H1 (cell line): ENCODE results near the gene NUDT3. TPM values are rescaled to one million over a fixed set of nuclear protein-coding genes. Genes with fewer than 3 reads are reported as not detected.

Source experiments
- CTCF ChIA-PET: fragments of 300-600 bp; sonication (Branson Sonifier 250); formaldehyde crosslinking; loops from one replicate; lab custom pipeline; 2021; ENCODE audit not compliant: partially characterized antibody; lab: Charles Lee
- POLR2A ChIA-PET: fragments of 300-600 bp; sonication (Branson Sonifier 250); formaldehyde crosslinking; loops from one replicate; lab custom pipeline; 2021; ENCODE audit warnings: inconsistent platforms; ENCODE audit not compliant: partially characterized antibody; lab: Charles Lee
- DNase-seq, 2 experiments: peaks; one replicate each; pipeline versions ENCODE4 v3.0.0 to v3.0.0-alpha.2; 2010 to 2022; ENCODE audit warnings: low spot score in 2 of 2, low read depth in 1 of 2, mixed read lengths in 1 of 2
- FAIRE-seq: peaks from 2 replicates; lab custom pipeline; 2011; peaks lifted over from hg19 to GRCh38; lab: Jason Lieb, UNC
- H2AFZ ChIP-seq: 2 replicates; pipeline ENCODE4 v1.8.1; 2012; ENCODE audit warnings: low read length, inconsistent platforms
- H2AK5ac ChIP-seq: 2 replicates; pipeline ENCODE4 v1.6.1; 2013; ENCODE audit warnings: low read depth, low read length
- H2BK120ac ChIP-seq: replicated peaks from 2 replicates; pipeline ENCODE3; 2013; ENCODE audit warnings: low read depth, low read length, inconsistent platforms
- H2BK12ac ChIP-seq: 2 replicates; pipeline ENCODE4 v1.6.1; 2013; ENCODE audit warnings: low read depth, low read length
- H2BK15ac ChIP-seq: 2 replicates; pipeline ENCODE4 v1.6.1; 2013; ENCODE audit warnings: low read length
- H2BK20ac ChIP-seq: 2 replicates; pipeline ENCODE4 v1.6.1; 2013; ENCODE audit warnings: low read length
- H2BK5ac ChIP-seq: 2 replicates; pipeline ENCODE4 v1.6.1; 2013; ENCODE audit warnings: low read depth, low read length
- H3K14ac ChIP-seq: 2 replicates; pipeline ENCODE4 v1.6.1; 2013; ENCODE audit warnings: inconsistent platforms; ENCODE audit not compliant: insufficient read length
- H3K18ac ChIP-seq: 2 replicates; pipeline ENCODE4 v1.6.1; 2013; ENCODE audit warnings: low read length; ENCODE audit errors: extremely low read depth
- H3K23ac ChIP-seq: 2 replicates; pipeline ENCODE4 v1.6.1; 2013; ENCODE audit warnings: inconsistent platforms; ENCODE audit not compliant: insufficient read length
- H3K23me2 ChIP-seq: 2 replicates; pipeline ENCODE4 v1.6.1; 2013; ENCODE audit warnings: low read depth, low read length
- H3K27ac ChIP-seq: 2 replicates; pipeline ENCODE4 v1.6.1; 2011; ENCODE audit warnings: low read depth, low read length, inconsistent platforms
- H3K27me3 ChIP-seq, 4 experiments: replicated peaks in 1 of 4; 1 replicate in 1 of 4; 2 replicates in 3 of 4; pipeline versions ENCODE4 v1.6.1 to v1.8.1; 2011 to 2013; ENCODE audit warnings: low read length in 3 of 4, mild to moderate bottlenecking in 3 of 4, inconsistent platforms in 2 of 4, mixed read lengths in 2 of 4, moderate library complexity in 1 of 4; ENCODE audit not compliant: control insufficient read depth in 3 of 4, insufficient read depth in 3 of 4; ENCODE audit errors: extremely low read depth in 1 of 4
- H3K36me3 ChIP-seq, 4 experiments: 2 replicates each; pipeline versions ENCODE4 v1.6.1 to v1.8.1; 2011 to 2013; ENCODE audit warnings: mild to moderate bottlenecking in 4 of 4, low read length in 3 of 4, moderate library complexity in 2 of 4, control low read depth in 1 of 4, inconsistent platforms in 1 of 4; ENCODE audit not compliant: insufficient read depth in 4 of 4, control insufficient read depth in 2 of 4
- H3K4ac ChIP-seq: replicated peaks from 2 replicates; pipeline ENCODE3; 2013; ENCODE audit warnings: low read length, low read depth, mixed read lengths, inconsistent platforms; ENCODE audit not compliant: insufficient read length
- H3K4me1 ChIP-seq, 4 experiments: replicated peaks in 1 of 4; 1 replicate in 1 of 4; 2 replicates in 3 of 4; pipeline versions ENCODE4 v1.6.1 to v1.8.1; 2011 to 2013; ENCODE audit warnings: low read length in 3 of 4, inconsistent platforms in 2 of 4, mixed read lengths in 1 of 4; ENCODE audit not compliant: insufficient read depth in 4 of 4, control insufficient read depth in 3 of 4
- H3K4me2 ChIP-seq, 2 experiments: 2 replicates each; pipeline versions ENCODE4 v1.6.1 to v1.8.1; 2011 to 2013; ENCODE audit warnings: low read depth in 2 of 2, low read length in 2 of 2, control low read depth in 1 of 2, inconsistent platforms in 1 of 2, mild to moderate bottlenecking in 1 of 2; ENCODE audit not compliant: insufficient read depth in 1 of 2
- H3K4me3 ChIP-seq, 4 experiments: fragments of 200-600, 300-600 bp in 1 of 4; sonication (generic), shearing (Covaris generic), sonication (Bioruptor Twin) in 1 of 4; 2 replicates each; pipeline versions ENCODE4 v1.5.1 to v1.8.1; 2011 to 2016; ENCODE audit warnings: low read length in 4 of 4, low read depth in 3 of 4, control low read depth in 2 of 4, inconsistent platforms in 2 of 4, mild to moderate bottlenecking in 2 of 4, mixed read lengths in 1 of 4, moderate library complexity in 1 of 4; ENCODE audit not compliant: insufficient read depth in 2 of 4; ENCODE audit errors: extremely low read depth in 1 of 4
- H3K56ac ChIP-seq: replicated peaks from 2 replicates; pipeline ENCODE3; 2013; ENCODE audit warnings: low read depth, mild to moderate bottlenecking, mixed read lengths, low read length, inconsistent platforms; ENCODE audit not compliant: insufficient read length
- H3K79me1 ChIP-seq: 2 replicates; pipeline ENCODE4 v1.6.1; 2013; ENCODE audit warnings: low read depth, low read length, control low read depth
- H3K79me2 ChIP-seq, 2 experiments: 2 replicates each; pipeline versions ENCODE4 v1.6.1 to v1.8.1; 2012 to 2013; ENCODE audit warnings: low read length in 2 of 2, mild to moderate bottlenecking in 2 of 2, inconsistent platforms in 1 of 2; ENCODE audit not compliant: insufficient read depth in 2 of 2, control insufficient read depth in 1 of 2
- H3K9ac ChIP-seq, 4 experiments: replicated peaks in 1 of 4; 1 replicate in 1 of 4; 2 replicates in 3 of 4; pipeline versions ENCODE4 v1.6.1 to v1.8.1; 2011 to 2013; ENCODE audit warnings: low read depth in 3 of 4, low read length in 3 of 4, control low read depth in 2 of 4, mild to moderate bottlenecking in 2 of 4, moderate library complexity in 2 of 4, inconsistent platforms in 1 of 4; ENCODE audit errors: extremely low read depth in 1 of 4
- H3K9me3 ChIP-seq, 2 experiments: 2 replicates each; pipeline versions ENCODE4 v1.6.1 to v1.8.1; 2012 to 2013; ENCODE audit warnings: mild to moderate bottlenecking in 2 of 2, moderate library complexity in 2 of 2, control low read depth in 1 of 2, inconsistent platforms in 1 of 2, low read depth in 1 of 2, low read length in 1 of 2, mixed read lengths in 1 of 2; ENCODE audit not compliant: insufficient read depth in 2 of 2
- H4K20me1 ChIP-seq, 2 experiments: replicated peaks in 1 of 2; 2 replicates each; pipeline versions ENCODE3 to v1.8.1; 2011 to 2013; ENCODE audit warnings: inconsistent platforms in 2 of 2, low read length in 2 of 2, mild to moderate bottlenecking in 1 of 2; ENCODE audit not compliant: insufficient read depth in 2 of 2, control insufficient read depth in 1 of 2
- H4K5ac ChIP-seq: 2 replicates; pipeline ENCODE4 v1.6.1; 2013; ENCODE audit warnings: low read length, low read depth, mixed read lengths, inconsistent platforms; ENCODE audit not compliant: insufficient read length
- H4K8ac ChIP-seq: 2 replicates; pipeline ENCODE4 v1.8.0; 2013; ENCODE audit warnings: mild to moderate bottlenecking, moderate library complexity, low read length, inconsistent platforms; ENCODE audit not compliant: insufficient read depth; ENCODE audit errors: extremely low read depth
- H4K91ac ChIP-seq: replicated peaks from 2 replicates; pipeline ENCODE3; 2013; ENCODE audit warnings: low read length, mixed read lengths, inconsistent platforms; ENCODE audit not compliant: insufficient read length
- ASH2L ChIP-seq: fragments of 200-600, 300-600 bp; sonication (generic); IDR thresholded peaks from one replicate; pipeline ENCODE4 v1.7.1; 2017; ENCODE audit warnings: low read length
- EGR1 ChIP-seq: IDR thresholded peaks from 2 replicates; pipeline ENCODE4 v1.6.1; 2011; ENCODE audit warnings: low read depth, low read length, borderline replicate concordance
- JUN ChIP-seq: IDR thresholded peaks from 2 replicates; pipeline ENCODE4 v1.6.1; 2011; ENCODE audit warnings: low read depth, mild to moderate bottlenecking, improper control_type of control experiment, low read length
- RNF2 ChIP-seq: fragments of 200-900, 300-1000 bp; sonication (generic); IDR thresholded peaks from 2 replicates; pipeline ENCODE4 v1.7.1; 2016; ENCODE audit warnings: borderline replicate concordance, low read depth, mild to moderate bottlenecking, antibody characterized with exemption, low read length; ENCODE audit not compliant: poor library complexity, severe bottlenecking; ENCODE audit errors: missing control alignments
- SP2 ChIP-seq: IDR thresholded peaks from 2 replicates; pipeline ENCODE4 v1.6.1; 2012; ENCODE audit warnings: mild to moderate bottlenecking, low read length, inconsistent platforms
- TAF7 ChIP-seq: optimal IDR thresholded peaks from 2 replicates; pipeline ENCODE3; 2011; ENCODE audit warnings: low read depth, mild to moderate bottlenecking, inconsistent platforms, low read length, moderate library complexity, borderline replicate concordance
- TBP ChIP-seq: IDR thresholded peaks from 2 replicates; pipeline ENCODE4 v1.6.1; 2011; ENCODE audit warnings: low read depth, low read length, improper control_type of control experiment
- ZNF274 ChIP-seq: IDR thresholded peaks from 2 replicates; pipeline ENCODE4 v1.7.0; 2012; ENCODE audit warnings: low read length, borderline replicate concordance; ENCODE audit errors: extremely low read depth
- WGBS, 2 experiments: shearing (Covaris generic) in 1 of 2; methylation state at CpG; one replicate each; pipeline versions ENCODE4 v1.1.6 to v1.1.7; 2013 to 2015; ENCODE audit warnings: low lambda C conversion rate in 2 of 2, mixed read lengths in 2 of 2, inconsistent platforms in 1 of 2, low coverage in 1 of 2, missing lambda C conversion rate in 1 of 2; ENCODE audit not compliant: insufficient replicate concordance in 2 of 2, insufficient coverage in 1 of 2, insufficient read length in 1 of 2; ENCODE audit errors: extremely low coverage in 1 of 2, missing lambda C conversion rate in 1 of 2; 5-methylcytosine and 5-hydroxymethylcytosine counted together
- polyA plus RNA-seq, 7 experiments: library from polyadenylated mRNA; depleted of rRNA in 3 of 7; stranded (reverse) in 5 of 7; unstranded in 2 of 7; fragments of >200 nt in 5 of 7; fragments of 200-250 nt in 2 of 7; gene quantifications; 1 replicate in 5 of 7; 2 replicates in 1 of 7; 4 replicates in 1 of 7; pipeline versions ENCODE4 v1.2.1 to v1.2.3, GENCODE V29; 2011 to 2013; ENCODE audit warnings: missing spikeins in 2 of 7, mixed read lengths in 2 of 7
- total RNA-seq: library from RNA; stranded (reverse); fragmentation: NEBNext Ultra II Directional; extraction: Animal tissue kit (Norgen Biotek cat#: 25700); gene quantifications from 2 replicates; pipeline ENCODE4 v1.2.1, GENCODE V29; 2021

Gene NUDT3
- total and polyA plus RNA-seq, 2 of the 8 experiments (the other 6 are each of a cell fraction or from before 2014, with no cell fraction given): 14.1 to 36.9 TPM

DNA sequence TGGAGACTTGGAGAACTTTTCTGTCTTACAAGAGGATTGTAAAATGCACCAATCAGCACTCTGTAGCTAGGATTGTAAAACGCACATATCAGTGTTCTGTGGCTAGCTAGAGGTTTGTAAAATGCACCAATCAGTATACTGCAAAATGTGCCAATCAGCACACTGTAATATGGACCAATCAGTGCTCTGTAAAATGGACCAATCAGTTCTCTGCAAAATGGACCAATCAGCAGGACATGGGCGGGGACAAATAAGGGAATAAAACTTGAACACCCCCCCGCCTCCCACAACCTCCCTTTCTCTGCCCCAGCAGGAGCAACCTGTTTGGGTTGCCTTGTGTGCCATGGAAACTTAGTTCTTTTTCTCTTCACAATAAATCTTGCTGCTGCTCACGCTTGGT is 46.2 kb upstream of the NUDT3 start:
- Histone ChIP-seq H2BK5ac (no peak overlapping the region), H3K4me2 (no peak overlapping the region), H3K4me1 (no peaks in the 10 kb centered on the region), H3K36me3 (no peaks in the 10 kb centered on the region), H3K79me1 (no peaks in the 10 kb centered on the region), H3K56ac (no peak overlapping the region), H4K91ac (no peak overlapping the region), H3K4me3 (no peak overlapping the region), H4K20me1 (no peaks in the 10 kb centered on the region), H4K8ac (no peak overlapping the region), H3K9me3 (peaks cover 12 to 16% of the 10 kb centered on the region in 2 experiments), H3K14ac (no peak overlapping the region), H3K18ac (no peak overlapping the region), H2AFZ (no peak overlapping the region), H3K27ac (no peak overlapping the region), H4K5ac (no peak overlapping the region), H2BK12ac (no peak overlapping the region), H3K9ac (no peak overlapping the region), H3K23ac (no peak overlapping the region), H2BK120ac (no peak overlapping the region), H2AK5ac (no peak overlapping the region), H3K23me2 (no peaks in the 10 kb centered on the region), H2BK15ac (no peak overlapping the region), H3K79me2 (no peaks in the 10 kb centered on the region), H2BK20ac (no peak overlapping the region), H3K4ac (no peak overlapping the region), H3K27me3 (no peaks in the 10 kb centered on the region)
- 68% methylated on average over 4 of the region's 4 CpGs; no CpG with 5 or more reads in 1 of the 2 experiments for WGBS, 2 experiments
- CTCF ChIA-PET: interaction anchor here (1.1 to 4.6 kb wide), 3 partner anchors 10 to 20 kb away, joined by 5 to 15 read pairs (median 6); no protein-coding TSS in a partner anchor
- TF ChIP-seq TAF7 (no peak), RNF2 (no peak), ASH2L (no peak), EGR1 (no peak), TBP (no peak), ZNF274 (no peak), SP2 (no peak), JUN (no peak)
- no peak for FAIRE-seq
- POLR2A ChIA-PET: interaction anchor here (0.8 to 2.2 kb wide), 6 partner anchors 11 to 29 kb away, joined by 3 to 11 read pairs (median 6); partner anchors contain the start of gene RPS10
- no peak for DNase-seq
